DMS 273 treated with DMSO at 0.1 percent for 48 hours (cell line): ENCODE results near the gene HNRNPA3.
A peak's percentile ranks its signal among the peaks of the same experiment; 100 is the strongest.
"Not testable (repeated sequence)": the region's sequence is repeated elsewhere in the genome, so short reads cannot be mapped to it uniquely, and the experiment has no call there.

Experiments
- DNase-seq: peaks from one replicate; lab custom pipeline; 2025; lab: John Stamatoyannopoulos, UW

The HNRNPA3 gene

DNA sequence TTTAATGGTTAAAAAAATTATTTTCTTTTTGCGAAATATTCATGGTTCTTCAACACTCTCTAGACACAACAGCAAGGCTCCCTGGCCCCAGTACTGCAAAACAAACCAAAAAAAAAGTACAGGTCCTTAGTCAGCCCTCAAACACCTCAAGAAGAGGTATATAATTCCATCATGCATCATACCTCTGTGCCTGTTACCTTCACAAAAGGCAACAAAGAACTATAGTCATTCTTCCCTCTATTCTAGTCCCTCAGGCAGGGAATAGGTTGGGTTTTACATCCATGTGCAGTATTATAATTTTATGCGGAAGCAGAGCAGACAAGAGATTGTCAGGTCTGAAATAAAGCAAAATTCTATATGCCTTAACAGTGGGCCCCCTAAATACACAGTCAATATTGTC is 43.4 kb downstream of the HNRNPA3 start:
- no peak for DNase-seq

DNA sequence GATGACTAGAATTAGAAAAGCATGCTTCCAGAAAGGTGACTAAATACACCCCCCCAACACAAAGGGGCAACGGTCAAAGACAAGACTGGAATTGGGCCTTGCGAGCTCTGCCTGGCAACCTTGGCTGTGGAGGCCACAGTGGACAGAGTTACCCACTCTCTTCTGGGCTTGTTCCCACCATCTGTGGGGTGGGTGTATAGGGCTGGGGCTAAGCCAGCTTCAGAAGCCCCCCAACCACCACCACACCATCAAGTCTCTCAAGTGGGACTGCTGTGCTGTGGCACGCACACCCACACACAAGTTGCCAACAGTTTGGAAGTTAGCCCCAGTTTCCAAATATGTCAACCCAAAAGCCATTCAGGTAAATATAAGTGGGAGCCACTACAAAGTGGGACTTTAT is 44.1 kb downstream of the HNRNPA3 start:
- DNase-seq: no peak

DNA sequence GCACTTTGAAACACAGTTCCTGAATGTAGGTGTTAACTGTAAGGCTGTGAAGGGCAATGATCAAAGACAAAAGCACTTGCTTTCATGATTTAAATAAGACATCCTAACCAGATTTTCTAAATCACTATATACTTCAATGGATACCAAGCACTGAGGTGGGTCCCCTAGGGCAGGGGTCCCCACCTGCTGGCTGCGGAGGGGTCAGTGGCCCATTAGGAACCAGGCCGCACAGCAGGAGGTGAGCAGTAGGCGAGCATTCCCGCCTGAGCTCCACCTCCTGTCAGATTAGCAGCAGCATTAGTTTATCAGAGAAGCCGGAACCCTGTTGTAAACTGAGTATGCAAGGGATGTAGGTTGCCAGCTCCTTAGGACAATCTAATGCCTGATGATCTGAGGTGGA is 44.9 kb downstream of the HNRNPA3 start:
- no peak for DNase-seq

DNA sequence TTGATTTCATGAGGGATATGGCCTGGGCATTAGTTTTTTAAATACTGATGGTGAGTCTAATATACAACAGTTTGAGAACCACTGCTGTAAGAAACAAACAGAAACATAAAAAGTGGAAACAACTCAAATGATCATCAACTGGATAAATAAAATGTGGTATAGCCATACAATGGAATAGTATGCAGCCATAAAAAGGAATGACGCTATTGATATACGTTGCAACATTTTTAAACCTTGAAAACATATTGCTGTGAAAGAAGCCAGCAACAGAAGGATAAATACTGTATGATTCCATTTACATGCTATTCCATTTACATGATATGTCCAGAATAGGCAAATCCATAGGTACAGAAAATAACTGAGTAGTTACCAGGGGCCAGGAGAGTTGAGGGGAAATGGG is 45.5 kb downstream of the HNRNPA3 start:
- DNase-seq: no peak

DNA sequence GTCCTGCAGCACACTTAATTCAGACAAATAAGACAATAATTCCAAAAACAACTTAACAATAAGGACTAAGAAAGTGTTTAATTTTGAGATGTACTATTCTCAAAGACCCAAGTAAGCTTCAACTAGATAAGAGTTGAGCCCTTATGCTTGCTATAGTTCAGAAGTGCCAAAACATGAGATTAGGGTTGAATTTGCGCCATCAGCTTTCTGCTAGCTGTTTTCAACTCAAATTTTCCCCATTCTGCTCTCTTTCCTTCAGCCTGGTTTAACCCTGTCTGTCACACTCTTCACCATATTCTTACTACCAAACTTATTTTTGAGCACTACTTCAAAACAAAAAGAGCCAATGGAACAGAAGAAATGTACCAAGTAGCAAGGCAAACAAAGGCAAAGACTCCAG is 47.8 kb downstream of the HNRNPA3 start:
- no peak for DNase-seq

DNA sequence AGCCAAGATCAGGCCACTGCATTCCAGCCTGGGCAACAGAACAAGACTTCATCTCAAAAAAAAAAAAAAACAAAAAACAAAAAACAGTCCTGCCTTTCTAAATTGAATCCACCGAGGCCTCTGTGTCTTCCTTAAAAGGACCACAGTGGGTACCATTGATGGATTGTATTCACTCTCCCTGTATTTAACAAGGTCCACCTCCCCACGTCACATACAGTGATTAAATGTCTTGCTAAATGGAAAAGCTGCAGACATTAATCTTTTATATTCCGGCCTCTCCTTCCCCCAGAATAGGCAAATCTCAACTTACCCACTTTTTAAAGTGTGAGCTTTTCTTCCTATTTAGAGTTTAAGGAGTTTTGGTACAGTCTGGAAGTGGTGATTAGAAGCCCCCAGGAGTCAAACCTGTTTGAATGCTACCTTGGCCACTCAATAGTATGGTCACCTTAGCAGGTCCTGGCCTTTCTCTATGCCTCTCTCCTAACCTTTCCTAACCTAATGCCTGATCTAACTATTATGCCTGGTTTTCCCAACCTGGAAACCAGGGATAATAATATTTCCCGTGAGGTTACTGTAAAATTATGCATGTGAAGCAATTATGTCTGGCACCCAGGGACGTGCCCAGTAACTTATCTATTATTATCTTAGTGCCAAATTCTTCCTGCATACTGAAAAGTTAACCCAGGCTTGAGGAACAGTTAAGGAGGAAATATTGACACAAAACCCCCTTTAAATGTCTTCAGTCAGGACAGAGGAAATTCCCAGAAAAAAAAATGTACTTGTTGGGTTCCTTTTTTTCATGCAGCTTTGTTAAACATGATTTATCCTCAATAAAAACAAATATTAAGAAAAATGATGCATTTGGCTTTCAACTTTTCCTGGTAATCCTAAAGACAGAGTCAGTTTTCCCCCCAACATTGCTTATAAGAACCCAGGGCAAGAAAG is 48.8 kb downstream of the HNRNPA3 start:
- no peak for DNase-seq

DNA sequence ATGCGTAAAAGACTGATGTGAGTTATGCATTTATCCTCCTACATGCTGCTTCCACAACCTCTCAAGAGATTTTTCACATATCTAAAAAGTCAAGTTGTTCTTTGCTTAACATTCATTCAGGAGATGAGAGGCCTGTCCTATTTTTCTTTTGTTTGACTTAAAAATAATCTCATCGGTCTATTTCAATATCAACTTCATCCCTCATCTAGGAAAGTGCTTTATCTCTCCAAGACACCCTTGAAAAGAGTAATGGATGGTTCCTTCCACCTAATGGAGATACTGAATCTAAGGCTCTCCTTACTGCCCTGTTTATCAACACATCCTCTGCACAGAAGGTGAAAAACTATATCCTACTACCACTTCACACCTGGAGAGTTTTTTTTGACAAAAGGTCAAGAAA is 49.5 kb downstream of the HNRNPA3 start:
- no peak for DNase-seq

DNA sequence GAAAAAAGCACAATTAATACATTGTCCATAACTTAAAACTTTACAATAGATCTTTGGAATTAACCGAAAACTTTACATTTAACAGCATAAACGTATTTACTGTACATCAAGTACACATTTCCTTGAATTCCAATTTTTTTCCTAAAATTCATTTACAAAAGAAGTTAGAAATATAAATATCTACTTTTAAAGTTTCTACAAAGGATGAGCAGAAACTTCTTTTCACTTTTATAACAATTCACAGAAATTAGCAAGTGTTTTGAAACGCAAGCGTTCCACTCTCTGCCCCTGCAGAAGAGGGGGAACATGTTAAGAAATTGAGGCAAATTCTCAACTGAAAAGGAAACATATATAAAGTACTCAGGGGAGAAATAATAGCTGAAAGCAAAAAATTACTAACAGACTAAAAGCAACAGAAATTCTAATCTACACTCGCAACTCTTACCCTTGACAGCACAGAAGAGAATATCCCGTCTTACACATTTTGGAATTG is 50.4 kb downstream of the HNRNPA3 start:
- DNase-seq: no peak

DNA sequence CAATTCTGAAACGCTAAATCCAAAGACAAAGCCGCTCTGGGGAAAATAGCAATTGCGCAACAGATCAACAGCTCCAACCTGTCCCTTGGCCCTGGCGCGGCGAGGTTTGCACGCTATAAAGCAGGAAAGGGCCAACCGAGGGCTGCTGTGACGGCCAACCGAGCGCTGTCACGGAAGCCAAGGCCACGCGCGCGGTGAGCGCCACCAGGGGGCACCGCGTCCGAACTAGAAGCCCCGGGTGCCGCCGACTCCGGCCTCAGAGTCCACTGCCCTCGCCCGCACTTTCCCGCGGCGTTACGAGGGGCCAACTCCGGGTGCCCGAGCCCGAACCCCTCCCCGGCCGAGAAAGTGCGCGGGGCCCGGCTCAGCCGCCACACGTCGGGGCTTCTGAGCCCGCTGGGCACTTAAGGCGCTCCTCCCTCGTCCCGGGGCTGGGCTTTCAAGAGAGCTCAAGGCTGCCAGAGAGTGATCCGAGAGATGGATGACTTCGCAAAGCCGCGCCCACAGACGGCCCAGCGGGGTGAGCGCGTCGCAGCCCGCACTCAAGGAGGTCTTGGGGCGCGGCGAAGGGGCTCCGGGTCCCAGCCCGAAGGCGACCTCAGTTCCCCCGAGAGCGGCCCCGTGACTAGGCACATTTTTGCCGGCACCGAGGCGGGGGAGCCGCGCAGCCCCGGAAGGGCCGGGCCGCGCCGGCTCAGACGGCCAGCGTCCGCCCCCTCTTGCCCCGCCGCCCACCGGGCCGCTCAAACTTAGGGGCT is 51.0 kb downstream of the HNRNPA3 start:
- DNase-seq: peak; percentile 81

DNA sequence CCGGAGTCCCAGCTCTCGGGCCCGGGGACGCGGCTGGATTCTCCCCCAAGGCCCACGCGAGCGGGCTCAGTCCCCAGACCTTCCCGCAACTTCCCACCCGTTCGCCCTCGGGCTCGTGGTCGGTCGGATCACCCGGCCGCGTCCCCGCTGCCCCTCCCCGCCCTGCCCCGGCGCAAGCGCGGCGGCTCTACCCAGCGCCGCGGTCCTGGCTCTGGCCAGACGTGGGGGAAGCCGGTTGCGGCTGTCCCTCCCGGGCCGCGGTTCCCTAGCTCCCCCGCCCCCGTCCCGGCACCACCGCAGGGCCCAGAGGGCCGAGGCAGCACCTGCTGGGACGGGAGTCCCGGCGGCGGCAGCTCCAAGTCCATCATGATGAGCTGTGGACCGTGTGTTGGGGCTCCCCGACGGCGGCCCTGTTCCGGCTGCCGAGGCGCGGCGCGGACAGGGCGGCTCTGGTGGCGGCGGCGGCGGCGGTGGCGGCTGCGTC is 51.7 kb downstream of the HNRNPA3 start:
- no peak for DNase-seq

DNA sequence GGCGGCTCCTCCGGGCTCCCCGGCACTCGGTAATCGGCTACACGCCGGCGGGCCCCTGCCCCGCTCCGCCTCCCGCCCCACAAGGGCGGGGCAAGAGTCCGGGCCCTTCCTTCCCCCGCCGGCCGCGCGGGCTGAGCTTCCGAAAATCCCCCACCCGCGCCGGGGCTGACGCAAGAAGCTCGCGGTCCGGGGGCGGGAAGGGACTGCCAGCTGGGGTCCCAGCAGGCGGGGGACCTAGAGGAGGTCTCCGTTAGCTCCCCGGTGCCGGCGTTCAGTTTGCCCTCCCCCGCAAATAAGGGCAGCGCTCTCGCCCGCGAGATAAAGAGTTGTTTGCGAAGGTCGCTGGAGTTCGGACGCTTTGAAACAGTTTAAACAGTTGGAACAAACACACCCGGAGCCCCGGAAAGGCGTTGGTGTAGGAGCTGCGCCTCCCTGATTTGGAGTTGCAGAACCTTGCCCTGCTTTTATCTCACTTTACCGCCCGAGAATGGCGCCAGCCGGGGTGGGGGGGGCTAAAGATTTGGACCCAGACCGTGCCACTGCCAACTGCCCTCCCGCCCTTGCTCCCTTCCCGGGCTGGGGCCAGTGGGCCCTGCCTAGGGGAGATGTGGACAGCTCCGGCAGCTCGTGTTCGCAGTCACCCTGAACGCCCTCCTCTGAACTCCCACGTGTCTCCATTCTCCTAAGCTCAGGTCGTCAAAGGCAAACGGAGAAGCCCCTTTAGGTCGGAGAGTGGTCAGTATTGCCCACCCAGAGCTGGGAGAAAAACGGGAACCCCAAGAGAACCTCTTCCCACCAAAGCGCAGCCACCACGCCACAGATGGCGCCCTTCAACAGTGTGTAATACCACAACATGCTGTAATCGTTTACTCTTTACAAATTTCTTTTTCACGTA is 52.3 kb downstream of the HNRNPA3 start, which contains the start of gene NFE2L2:
NFE2L2 (minus strand) TSS at position 35 of the 895 bp plus-strand sequence. CDS start 151 bp downstream, outside the sequence.
- DNase-seq: peak; percentile 85

DNA sequence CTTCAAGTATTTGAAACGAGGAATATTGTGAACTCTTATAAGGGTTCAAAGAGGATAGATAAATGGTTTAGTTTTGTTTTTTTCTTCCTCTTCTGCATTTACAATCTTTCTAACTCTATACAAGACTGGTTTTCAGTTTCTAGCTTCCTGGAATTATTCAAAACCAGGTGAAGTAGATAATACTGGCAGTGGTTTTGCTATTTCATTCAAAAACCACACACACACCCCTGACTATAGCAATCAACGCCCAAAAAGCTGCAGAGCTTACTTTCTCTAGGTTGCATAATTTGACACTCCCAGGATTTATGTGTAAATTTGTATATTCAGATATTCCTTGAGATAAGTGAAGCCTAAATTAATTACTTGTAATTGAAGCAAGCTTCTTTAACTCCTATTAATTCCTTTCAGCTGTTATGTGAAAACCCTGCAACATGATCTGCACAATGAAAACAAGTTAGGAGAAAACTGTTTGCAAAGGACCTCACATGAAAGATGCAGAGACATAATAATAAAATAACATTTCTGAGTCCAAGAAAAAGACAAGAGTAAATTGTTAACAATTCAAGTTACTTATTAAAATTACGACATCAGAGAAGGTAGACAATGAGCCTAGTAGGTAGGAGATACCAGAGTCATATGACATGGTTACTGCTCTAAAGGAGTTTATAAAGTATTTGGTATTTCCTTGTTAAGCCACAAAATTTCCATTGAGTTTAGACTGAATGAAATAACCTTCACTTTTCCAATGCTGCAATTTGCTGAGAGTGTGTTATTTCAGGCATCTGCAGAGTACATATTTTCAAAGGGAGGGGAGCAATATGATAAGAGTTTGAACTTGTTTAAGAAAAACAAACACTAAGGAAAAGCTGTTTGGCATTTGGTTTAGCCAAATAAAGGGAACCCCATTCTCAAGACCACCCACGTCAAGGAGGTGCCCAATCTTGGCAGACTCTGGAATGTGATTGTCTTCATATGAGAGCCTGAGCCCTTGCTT is 53.5 kb downstream of the HNRNPA3 start:
- DNase-seq: no peak

DNA sequence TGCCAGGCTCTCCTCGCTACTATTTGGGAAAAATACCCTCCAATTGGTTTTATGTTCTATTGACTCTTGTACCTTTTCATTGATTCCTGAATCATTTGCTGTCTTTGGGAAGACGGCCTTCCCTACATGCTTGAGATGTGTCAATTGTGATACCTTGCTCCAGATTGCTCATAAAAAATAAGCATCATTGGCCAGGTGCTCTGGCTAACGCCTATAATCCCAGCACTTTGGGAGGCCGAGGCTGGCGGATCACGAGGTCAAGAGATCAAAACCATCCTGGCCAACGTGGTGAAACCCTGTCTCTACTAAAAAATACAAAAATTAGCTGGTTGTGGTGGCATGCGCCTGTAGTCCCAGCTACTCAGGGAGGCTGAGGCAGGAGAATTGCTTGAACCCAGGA is 54.4 kb downstream of the HNRNPA3 start:
- DNase-seq: not testable (repeated sequence)

DNA sequence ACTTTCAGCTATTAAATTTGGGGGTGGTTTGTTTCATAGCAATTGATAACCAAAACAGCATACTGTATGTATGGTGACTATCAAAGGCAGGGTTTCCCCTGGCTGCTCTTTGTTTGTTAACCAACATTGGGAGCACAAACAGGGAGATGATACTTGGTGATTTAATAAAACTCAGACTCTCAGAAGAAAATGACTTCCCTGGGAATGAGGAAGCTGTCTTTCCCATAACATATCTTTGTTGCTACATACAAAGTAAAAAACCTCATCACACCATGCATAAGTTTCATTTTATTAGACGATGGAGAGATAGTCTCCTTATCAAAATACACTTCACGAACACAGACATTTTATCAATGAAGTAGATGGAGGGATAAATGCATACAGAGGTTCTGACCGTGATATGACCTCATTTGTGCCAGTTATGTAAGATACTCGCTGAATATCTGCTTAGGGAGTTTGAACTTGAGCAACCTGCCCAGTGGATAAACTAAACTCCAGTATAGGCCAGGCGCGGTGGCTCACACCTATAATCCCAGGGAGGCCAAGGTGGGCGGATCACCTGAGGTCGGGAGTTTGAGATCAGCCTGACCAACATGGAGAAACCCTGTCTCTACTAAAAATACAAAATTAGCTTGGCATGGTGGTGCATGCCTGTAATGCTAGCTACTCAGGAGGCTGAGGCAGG is 55.7 kb downstream of the HNRNPA3 start:
- no peak for DNase-seq

DNA sequence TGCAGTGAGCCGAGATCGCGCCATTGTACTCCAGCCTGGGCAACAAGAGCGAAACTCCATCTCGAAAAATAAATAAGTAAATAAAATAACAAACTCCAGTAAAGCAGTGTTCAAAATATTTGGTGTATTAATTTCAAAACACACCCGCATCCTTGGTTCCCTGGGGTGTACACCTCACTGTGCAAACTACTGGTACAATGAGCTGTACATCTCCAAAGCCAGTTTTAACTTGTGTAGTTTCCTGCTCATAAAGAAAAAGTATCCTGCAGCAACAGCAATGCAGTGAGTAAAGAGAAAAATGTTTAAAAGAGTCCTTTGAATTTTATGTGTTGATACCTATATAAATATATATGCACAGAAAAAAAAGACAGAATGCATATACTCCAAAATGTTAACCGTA is 56.3 kb downstream of the HNRNPA3 start:
- no peak for DNase-seq

DNA sequence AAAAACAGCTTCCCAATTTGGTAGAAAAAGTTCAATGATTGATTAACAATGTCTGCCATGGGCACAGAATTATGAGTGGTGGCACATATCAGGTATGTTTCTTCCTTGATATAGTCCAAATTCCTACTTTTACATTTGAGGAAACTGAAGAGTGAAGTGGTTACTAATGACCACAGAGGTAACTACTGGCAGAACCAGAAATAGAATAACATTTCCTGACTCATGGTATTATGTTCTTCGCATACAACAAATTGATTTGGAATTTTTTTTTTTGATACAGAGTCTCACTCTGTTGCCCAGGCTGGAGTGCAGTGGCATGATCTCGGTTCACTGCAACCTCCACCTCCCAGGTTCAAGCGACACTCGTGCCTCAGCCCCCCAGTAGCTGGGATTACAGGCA is 57.9 kb downstream of the HNRNPA3 start:
- no peak for DNase-seq

DNA sequence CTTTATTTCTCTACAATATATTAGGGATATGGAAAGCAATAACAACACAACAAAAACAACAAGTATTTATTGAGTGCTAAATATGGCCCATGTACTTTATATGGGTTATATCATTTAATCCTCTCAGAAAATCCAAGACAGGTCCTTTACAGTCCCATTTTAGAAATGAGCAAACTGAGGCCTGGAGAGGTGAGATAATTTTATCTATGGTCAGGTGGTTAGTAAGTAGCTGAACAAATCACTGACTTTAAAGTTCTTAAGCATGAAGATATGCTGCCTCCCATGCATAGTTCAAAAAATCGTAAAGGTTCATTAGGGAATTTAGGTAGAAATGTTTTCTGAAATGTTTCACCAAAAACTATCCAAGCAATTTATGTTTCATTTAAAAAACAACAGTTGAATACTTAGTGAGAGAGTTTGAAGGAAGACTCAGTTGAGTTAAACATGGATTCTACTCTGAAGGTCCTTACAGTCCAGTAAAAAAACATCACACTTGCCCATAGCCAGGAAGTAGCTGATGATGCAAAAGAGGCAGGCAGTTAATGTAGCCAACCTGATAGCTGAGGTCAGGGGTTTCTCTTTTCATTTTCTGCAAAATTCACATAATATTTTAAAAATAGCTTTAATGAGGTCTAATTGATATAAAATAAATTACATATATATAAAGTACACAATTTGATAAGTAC is 59.5 kb downstream of the HNRNPA3 start:
- no peak for DNase-seq

DNA sequence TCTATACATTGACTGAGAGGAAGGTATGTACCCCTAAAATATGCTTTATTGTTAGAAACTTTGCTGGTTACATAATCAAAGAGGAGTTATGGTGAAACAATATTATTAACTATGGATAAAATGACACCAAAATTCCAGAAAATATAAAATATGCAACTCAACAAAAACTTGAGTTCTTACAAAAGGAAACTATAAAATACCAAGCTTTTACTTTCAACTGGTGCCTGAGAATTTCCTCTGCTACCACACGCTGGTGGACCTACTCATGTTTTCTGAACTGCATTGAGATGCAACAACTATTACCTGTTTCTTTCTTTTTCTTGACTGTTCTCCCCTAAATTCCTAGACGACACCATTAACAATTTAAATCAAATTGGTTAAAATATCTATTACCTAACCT is 60.2 kb downstream of the HNRNPA3 start:
- DNase-seq: no peak

DNA sequence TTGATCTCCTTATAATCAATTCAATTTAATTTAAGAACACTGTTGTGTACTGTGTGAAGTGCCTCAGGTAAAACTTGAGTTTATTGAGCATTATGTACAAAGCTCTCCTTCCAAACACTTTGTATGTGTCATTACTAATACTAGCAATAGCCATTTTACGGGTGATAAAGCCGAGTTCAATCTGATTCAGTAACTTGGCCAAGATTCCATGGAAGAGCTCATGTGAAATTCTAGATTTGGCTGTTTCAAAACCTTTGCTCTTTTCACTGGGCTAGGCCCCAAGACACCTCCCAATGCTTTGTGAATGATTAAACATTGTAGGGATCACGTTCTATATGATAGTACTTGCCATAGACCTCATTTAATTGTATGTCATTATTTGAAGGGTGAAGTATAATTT is 60.8 kb downstream of the HNRNPA3 start:
- DNase-seq: no peak
